CD14-positive monocyte (primary cell): ENCODE data around the gene MSN. TPM values are rescaled to one million over a fixed set of nuclear protein-coding genes. Genes with fewer than 3 reads are reported as not detected.

Experiments used
- DNase-seq, 3 donors: peaks; one replicate each; pipeline ENCODE4 v3.0.0-alpha.2; 2011 to 2022
- H2AFZ ChIP-seq: 2 replicates; pipeline ENCODE4 v1.6.0; 2012; ENCODE audit warnings: mild to moderate bottlenecking, low read depth, low read length, inconsistent platforms; ENCODE audit not compliant: insufficient read depth, poor library complexity, severe bottlenecking
- H3K27ac ChIP-seq, 2 donors: 1 replicate in 1 of 2; 2 replicates in 1 of 2; pipeline ENCODE4 v1.5.1; 2012 to 2013; ENCODE audit warnings: low read length in 2 of 2, control low read depth in 1 of 2, inconsistent platforms in 1 of 2, low read depth in 1 of 2, mild to moderate bottlenecking in 1 of 2
- H3K27me3 ChIP-seq, 2 donors: one replicate each; pipeline versions ENCODE4 v1.6.0 to v1.6.1; 2011 to 2013; ENCODE audit warnings: low read length in 2 of 2; ENCODE audit not compliant: control insufficient read depth in 2 of 2, insufficient read depth in 2 of 2
- H3K36me3 ChIP-seq, 2 donors: replicated peaks in 1 of 2; 1 replicate in 1 of 2; 2 replicates in 1 of 2; pipeline versions ENCODE4 v1.5.1 to v1.6.1; 2012 to 2013; ENCODE audit warnings: low read length in 2 of 2, control low read depth in 1 of 2, inconsistent platforms in 1 of 2, mild to moderate bottlenecking in 1 of 2; ENCODE audit not compliant: insufficient read depth in 2 of 2, control insufficient read depth in 1 of 2
- H3K4me1 ChIP-seq, 2 donors: 1 replicate in 1 of 2; 2 replicates in 1 of 2; pipeline versions ENCODE4 v1.5.1 to v1.6.1; 2012 to 2013; ENCODE audit warnings: low read length in 2 of 2, control low read depth in 1 of 2, inconsistent platforms in 1 of 2, mild to moderate bottlenecking in 1 of 2, moderate library complexity in 1 of 2; ENCODE audit not compliant: insufficient read depth in 2 of 2, control insufficient read depth in 1 of 2
- H3K4me2 ChIP-seq: replicated peaks from 2 replicates; pipeline ENCODE3; 2012; ENCODE audit warnings: low read length, moderate library complexity, mild to moderate bottlenecking; ENCODE audit not compliant: poor library complexity, severe bottlenecking; ENCODE audit errors: extremely low read depth
- H3K4me3 ChIP-seq, 3 experiments: fragments of 200-600 bp in 1 of 3; sonication (generic) in 1 of 3; replicated peaks in 1 of 3; 1 replicate in 2 of 3; 2 replicates in 1 of 3; pipeline ENCODE4 v1.5.1; 2011 to 2013; ENCODE audit warnings: low read length in 3 of 3, mild to moderate bottlenecking in 3 of 3, control low read depth in 2 of 3, low read depth in 2 of 3, inconsistent platforms in 1 of 3, moderate library complexity in 1 of 3
- H3K79me2 ChIP-seq: 2 replicates; pipeline ENCODE4 v1.6.0; 2012; ENCODE audit warnings: mild to moderate bottlenecking, control low read depth, inconsistent platforms, low read length, moderate library complexity; ENCODE audit not compliant: insufficient read depth
- H3K9ac ChIP-seq: 2 replicates; pipeline ENCODE4 v1.6.0; 2017; ENCODE audit warnings: low read length, mild to moderate bottlenecking; ENCODE audit not compliant: insufficient read depth, poor library complexity, severe bottlenecking
- H3K9me3 ChIP-seq, 2 donors: replicated peaks in 1 of 2; 1 replicate in 1 of 2; 2 replicates in 1 of 2; pipeline versions ENCODE4 v1.5.1 to v1.6.1; 2012 to 2013; ENCODE audit warnings: low read length in 2 of 2, control low read depth in 1 of 2; ENCODE audit not compliant: control insufficient read depth in 1 of 2, insufficient read depth in 1 of 2
- H4K20me1 ChIP-seq: 2 replicates; pipeline ENCODE4 v1.6.0; 2012; ENCODE audit warnings: mild to moderate bottlenecking, low read length, control low read depth, moderate library complexity; ENCODE audit not compliant: insufficient read depth
- H3K27ac Mint-ChIP-seq, 7 donors: one replicate each; pipeline ENCODE4 v1.8.0; 2020; ENCODE audit warnings: mild to moderate bottlenecking in 7 of 7, mixed read lengths in 7 of 7, moderate library complexity in 6 of 7, inconsistent platforms in 2 of 7
- H3K27me3 Mint-ChIP-seq, 3 donors: one replicate each; pipeline ENCODE4 v1.8.0; 2021 to 2022; ENCODE audit warnings: low read depth in 3 of 3, mild to moderate bottlenecking in 3 of 3, mixed read lengths in 3 of 3, moderate library complexity in 3 of 3, inconsistent platforms in 1 of 3
- H3K36me3 Mint-ChIP-seq, 2 donors: one replicate each; pipeline ENCODE4 v1.8.0; 2020; ENCODE audit warnings: mixed read lengths in 2 of 2, inconsistent platforms in 1 of 2, mild to moderate bottlenecking in 1 of 2
- H3K4me1 Mint-ChIP-seq: one replicate; pipeline ENCODE4 v1.8.0; 2020; ENCODE audit warnings: mild to moderate bottlenecking, mixed read lengths
- H3K4me3 Mint-ChIP-seq, 2 donors: one replicate each; pipeline ENCODE4 v1.8.0; 2020; ENCODE audit warnings: mild to moderate bottlenecking in 2 of 2, mixed read lengths in 2 of 2, moderate library complexity in 1 of 2
- H3K9me3 Mint-ChIP-seq, 7 donors: one replicate each; pipeline ENCODE4 v1.8.0; 2020 to 2022; ENCODE audit warnings: mixed read lengths in 7 of 7, mild to moderate bottlenecking in 6 of 7, moderate library complexity in 6 of 7, inconsistent platforms in 2 of 7
- WGBS: methylation state at CpG from one replicate; pipeline ENCODE4 v1.1.5; 2013; ENCODE audit warnings: missing lambda C conversion rate; ENCODE audit not compliant: insufficient coverage; 5-methylcytosine and 5-hydroxymethylcytosine counted together
- intact Hi-C, 2 donors: fragments of 100-400 bp; cut with micrococcal nuclease; formaldehyde crosslinking; loops; one replicate each; pipeline versions ENCODE4 v1.15.0 to v1.15.1; 2023
- polyA plus RNA-seq, 3 donors: library from polyadenylated mRNA; depleted of rRNA in 1 of 3; unstranded in 2 of 3; stranded (reverse) in 1 of 3; fragments of 300-500 nt in 2 of 3; fragments of >200 nt in 1 of 3; fragmentation: Illumina TruSeq in 2 of 3; gene quantifications; 1 replicate in 2 of 3; 2 replicates in 1 of 3; pipeline ENCODE4 v1.2.3, GENCODE V29; 2012 to 2021
- TF ChIP-seq, protein P1 (sequence below): fragments of 200-600 bp; IDR thresholded peaks from one replicate; pipeline ENCODE4 v1.8.0; 2022; ENCODE audit warnings: antibody characterized with exemption, mild to moderate bottlenecking

The MSN gene
- polyA plus RNA-seq, 3 donors = 441 to 888 (median 691) TPM

GRCh38 chrX:65681810-65682209 is 14.4 kb downstream of the MSN start:
- TF ChIP-seq, protein P1, sequence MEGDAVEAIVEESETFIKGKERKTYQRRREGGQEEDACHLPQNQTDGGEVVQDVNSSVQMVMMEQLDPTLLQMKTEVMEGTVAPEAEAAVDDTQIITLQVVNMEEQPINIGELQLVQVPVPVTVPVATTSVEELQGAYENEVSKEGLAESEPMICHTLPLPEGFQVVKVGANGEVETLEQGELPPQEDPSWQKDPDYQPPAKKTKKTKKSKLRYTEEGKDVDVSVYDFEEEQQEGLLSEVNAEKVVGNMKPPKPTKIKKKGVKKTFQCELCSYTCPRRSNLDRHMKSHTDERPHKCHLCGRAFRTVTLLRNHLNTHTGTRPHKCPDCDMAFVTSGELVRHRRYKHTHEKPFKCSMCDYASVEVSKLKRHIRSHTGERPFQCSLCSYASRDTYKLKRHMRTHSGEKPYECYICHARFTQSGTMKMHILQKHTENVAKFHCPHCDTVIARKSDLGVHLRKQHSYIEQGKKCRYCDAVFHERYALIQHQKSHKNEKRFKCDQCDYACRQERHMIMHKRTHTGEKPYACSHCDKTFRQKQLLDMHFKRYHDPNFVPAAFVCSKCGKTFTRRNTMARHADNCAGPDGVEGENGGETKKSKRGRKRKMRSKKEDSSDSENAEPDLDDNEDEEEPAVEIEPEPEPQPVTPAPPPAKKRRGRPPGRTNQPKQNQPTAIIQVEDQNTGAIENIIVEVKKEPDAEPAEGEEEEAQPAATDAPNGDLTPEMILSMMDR = no peak
- Histone ChIP-seq H4K20me1 (peaks cover 100% of the 10 kb centered on the region), H3K9ac (no peak overlapping the region), H3K4me3 (no peak overlapping the region), H3K27me3 (peaks cover 0 to 4% of the 10 kb centered on the region in 2 donors), H2AFZ (no peak overlapping the region), H3K27ac (peak overlapping the region in 1 of 2 donors; percentile 75), H3K36me3 (peaks cover 4 to 10% of the 10 kb centered on the region in 2 donors), H3K79me2 (peaks cover 98% of the 10 kb centered on the region), H3K9me3 (no peaks in the 10 kb centered on the region), H3K4me2 (no peak overlapping the region), H3K4me1 (peaks cover 87 to 94% of the 10 kb centered on the region in 2 donors)
- Mint-ChIP-seq H3K27me3 (peaks cover 0 to 14% (median 1%) of the 10 kb centered on the region in 3 donors), H3K36me3 (peaks cover 9 to 30% of the 10 kb centered on the region in 2 donors), H3K27ac (peak overlapping the region in 4 of 7 donors; percentile 8 to 32 (median 22)), H3K4me1 (peaks cover 77% of the 10 kb centered on the region), H3K4me3 (no peak overlapping the region), H3K9me3 (no peaks in the 10 kb centered on the region)
- no peak for DNase-seq
- intact Hi-C loops = no loop called here

DNA sequence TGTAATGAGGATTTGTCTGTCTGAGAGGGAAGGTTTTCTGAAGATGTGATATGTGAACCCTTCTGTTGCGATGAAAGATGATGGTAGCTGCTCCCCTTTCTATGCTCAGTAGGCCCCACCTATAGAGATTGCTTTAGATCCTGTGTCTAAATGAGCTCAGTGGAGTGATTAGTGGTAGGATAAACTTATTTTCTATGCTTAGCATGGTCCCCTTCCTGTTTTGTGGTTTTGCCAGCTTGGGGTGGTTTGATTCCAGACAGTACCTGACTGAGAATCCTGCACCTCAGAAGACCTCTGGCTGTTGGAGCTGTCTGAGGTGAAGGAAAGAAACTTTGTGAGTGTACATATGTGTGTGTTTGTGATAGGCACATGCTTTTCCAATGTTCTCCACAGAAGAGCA is 17.7 kb downstream of the MSN start:
- peak overlapping the region; percentile 18 for H3K4me2 ChIP-seq
- WGBS = 100% methylated on average over 1 of the region's 1 CpG
- no peak for DNase-seq
- H3K9ac ChIP-seq = no peak overlapping the region
- H3K4me1 Mint-ChIP-seq = peaks cover 77% of the 10 kb centered on the region
- H3K4me3 Mint-ChIP-seq = no peak overlapping the region
- H3K79me2 ChIP-seq = peaks cover 100% of the 10 kb centered on the region
- H3K27ac ChIP-seq = peak overlapping the region in 1 of 2 donors; percentile 51
- H2AFZ ChIP-seq = no peak overlapping the region
- no peaks in the 10 kb centered on the region for H3K9me3 ChIP-seq
- peaks cover 87 to 94% of the 10 kb centered on the region in 2 donors for H3K4me1 ChIP-seq
- H3K4me3 ChIP-seq = no peak overlapping the region
- TF ChIP-seq, protein P1 = no peak
- peaks cover 0 to 7% (median 0%) of the 10 kb centered on the region in 3 donors for H3K27me3 Mint-ChIP-seq
- H3K36me3 Mint-ChIP-seq = peaks cover 15 to 37% of the 10 kb centered on the region in 2 donors
- peaks cover 99% of the 10 kb centered on the region for H4K20me1 ChIP-seq
- peak overlapping the region; percentile 42 to 86 (median 73) for H3K27ac Mint-ChIP-seq
- H3K27me3 ChIP-seq = peaks cover 0 to 2% of the 10 kb centered on the region in 2 donors
- peaks cover 4 to 10% of the 10 kb centered on the region in 2 donors for H3K36me3 ChIP-seq
- intact Hi-C loops = no loop called here
- no peaks in the 10 kb centered on the region for H3K9me3 Mint-ChIP-seq
